Body of pancreas (tissue), 4 donors: ENCODE data around the gene GSTO2.

Experiments used
- CTCF ChIP-seq, 7 experiments: fragments of 450-650 bp in 4 of 7; fragments of 200-600 bp in 3 of 7; sonication (generic) in 3 of 7; IDR thresholded peaks; one replicate each; pipeline ENCODE4 v1.5.1; 2016 to 2019; ENCODE audit warnings: antibody characterized with exemption in 7 of 7
- POLR2A ChIP-seq, 3 donors: fragments of 450-650 bp; IDR thresholded peaks; one replicate each; pipeline ENCODE4 v1.6.1; 2016; ENCODE audit warnings: antibody characterized with exemption in 3 of 3, mild to moderate bottlenecking in 2 of 3

GRCh38 chr10:104342941-104343411 lies 74.0 kb downstream of the GSTO2 start:
- no peak for TF ChIP-seq CTCF (IDR thresholded peaks at IDR 0.05)
- no peak for TF ChIP-seq POLR2A (IDR thresholded peaks at IDR 0.05)
